ENCODE measurements around the gene PDE9A.

GRCh38 chr21:42657676-42658319 is 4.4 kb downstream of the PDE9A start:
- TF ChIP-seq CTCF (IDR thresholded peaks at IDR 0.05), result no peak
- no peak for TF ChIP-seq EZH2 (IDR thresholded peaks at IDR 0.05; ENCODE audit: borderline replicate concordance, insufficient read depth, low read depth, low read length, poor library complexity, severe bottlenecking)
